OCI-LY3 (cell line): Measurements from ENCODE around the gene GSTO2.

Source experiments
- CTCF ChIP-seq: fragments of 200-600, 300-600 bp; sonication (generic); IDR thresholded peaks from 2 replicates; pipeline ENCODE4 v1.5.1; 2014; ENCODE audit warnings: antibody characterized with exemption, low read length, low read depth
- EZH2phosphoT487 ChIP-seq: fragments of 200-600 bp; shearing (Covaris generic); IDR thresholded peaks from 2 replicates; pipeline ENCODE4 v1.6.1; 2018; ENCODE audit warnings: antibody characterized with exemption, mixed run types, low read depth

GRCh38 chr10:104316321-104317099, 47.5 kb downstream of the GSTO2 start:
- TF ChIP-seq EZH2phosphoT487 (no peak), CTCF (no peak)
